H1 (cell line): Measurements from ENCODE around the gene TBC1D25. TPM values are rescaled to one million over a fixed set of nuclear protein-coding genes. Genes with fewer than 3 reads are reported as not detected.

Experiments used
- ATF2 ChIP-seq: IDR thresholded peaks from 2 replicates; pipeline ENCODE4 v1.6.1; 2012; ENCODE audit warnings: low read length, inconsistent platforms
- CTBP2 ChIP-seq: IDR thresholded peaks from 2 replicates; pipeline ENCODE4 v1.7.0; 2011; ENCODE audit warnings: borderline replicate concordance, mild to moderate bottlenecking, moderate library complexity, mixed read lengths, low read length; ENCODE audit not compliant: insufficient read depth, insufficient read length
- MAFK ChIP-seq: IDR thresholded peaks from 2 replicates; pipeline ENCODE4 v1.6.1; 2012; ENCODE audit warnings: low read depth, mild to moderate bottlenecking, improper control_type of control experiment, low read length
- RFX5 ChIP-seq: IDR thresholded peaks from 2 replicates; pipeline ENCODE4 v1.6.1; 2011; ENCODE audit warnings: low read depth, low read length, improper control_type of control experiment, borderline replicate concordance
- RXRA ChIP-seq: IDR thresholded peaks from 2 replicates; pipeline ENCODE4 v1.6.1; 2011; ENCODE audit warnings: low read depth, mild to moderate bottlenecking, low read length, moderate library complexity; ENCODE audit not compliant: insufficient read depth
- SIX5 ChIP-seq: IDR thresholded peaks from 2 replicates; pipeline ENCODE4 v1.6.1; 2011; ENCODE audit warnings: mild to moderate bottlenecking, low read depth, low read length
- polyA plus RNA-seq, 7 experiments: library from polyadenylated mRNA; depleted of rRNA in 3 of 7; stranded (reverse) in 5 of 7; unstranded in 2 of 7; fragments of >200 nt in 5 of 7; fragments of 200-250 nt in 2 of 7; gene quantifications; 1 replicate in 5 of 7; 2 replicates in 1 of 7; 4 replicates in 1 of 7; pipeline versions ENCODE4 v1.2.1 to v1.2.3, GENCODE V29; 2011 to 2013; ENCODE audit warnings: missing spikeins in 2 of 7, mixed read lengths in 2 of 7
- total RNA-seq: library from RNA; stranded (reverse); fragmentation: NEBNext Ultra II Directional; extraction: Animal tissue kit (Norgen Biotek cat#: 25700); gene quantifications from 2 replicates; pipeline ENCODE4 v1.2.1, GENCODE V29; 2021

Gene TBC1D25
- total and polyA plus RNA-seq, 2 of the 8 experiments (the other 6 are each of a cell fraction or from before 2014, with no cell fraction given) = 6.5 to 6.8 TPM

GRCh38 chrX:48591255-48591791 lies 51.8 kb downstream of the TBC1D25 start (continued):
- TF ChIP-seq ATF2 (no peak), RFX5 (no peak), RXRA (no peak), SIX5 (no peak), CTBP2 (no peak), MAFK (no peak)
